ENCODE results near the gene TNIK. TPM values are rescaled to one million over a fixed set of nuclear protein-coding genes. Genes with fewer than 3 reads are reported as not detected.

The TNIK gene
- total RNA-seq, 1 donor from 2014 or later, result 17.0 TPM

DNA sequence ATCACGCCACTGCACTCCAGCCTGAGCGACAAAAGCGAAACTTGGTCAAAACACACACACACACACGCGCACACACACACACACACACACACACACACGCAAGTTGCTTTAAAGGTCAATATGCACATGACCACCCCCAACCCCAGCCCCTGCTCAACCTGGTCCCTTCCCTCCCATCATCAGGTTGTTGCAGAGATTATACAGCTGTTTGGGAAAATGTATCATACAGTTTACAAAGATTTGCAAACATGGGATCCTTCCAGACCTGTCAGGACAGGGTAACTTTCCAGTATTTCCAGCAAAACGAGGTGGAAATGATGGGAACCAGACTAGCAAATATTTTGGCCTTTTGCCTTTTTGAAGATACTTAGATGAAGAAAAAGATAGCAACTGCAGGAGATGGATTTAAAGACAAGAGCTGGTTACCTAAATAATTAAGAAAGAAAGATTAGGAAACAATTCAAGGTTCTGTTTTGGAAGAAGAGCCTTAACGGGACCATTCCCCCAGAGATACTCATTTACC lies 80.2 kb downstream of the TNIK start:
- Histone ChIP-seq H3K4me3 (ENCODE audit: low read depth, low read length) (no peak overlapping the region), H3K27me3 (ENCODE audit: control insufficient read depth, insufficient read depth, low read length) (no peaks in the 10 kb centered on the region), H3K36me3 (ENCODE audit: control insufficient read depth, insufficient read depth, low read length) (peaks cover 2% of the 10 kb centered on the region)
- TF ChIP-seq, protein P1, sequence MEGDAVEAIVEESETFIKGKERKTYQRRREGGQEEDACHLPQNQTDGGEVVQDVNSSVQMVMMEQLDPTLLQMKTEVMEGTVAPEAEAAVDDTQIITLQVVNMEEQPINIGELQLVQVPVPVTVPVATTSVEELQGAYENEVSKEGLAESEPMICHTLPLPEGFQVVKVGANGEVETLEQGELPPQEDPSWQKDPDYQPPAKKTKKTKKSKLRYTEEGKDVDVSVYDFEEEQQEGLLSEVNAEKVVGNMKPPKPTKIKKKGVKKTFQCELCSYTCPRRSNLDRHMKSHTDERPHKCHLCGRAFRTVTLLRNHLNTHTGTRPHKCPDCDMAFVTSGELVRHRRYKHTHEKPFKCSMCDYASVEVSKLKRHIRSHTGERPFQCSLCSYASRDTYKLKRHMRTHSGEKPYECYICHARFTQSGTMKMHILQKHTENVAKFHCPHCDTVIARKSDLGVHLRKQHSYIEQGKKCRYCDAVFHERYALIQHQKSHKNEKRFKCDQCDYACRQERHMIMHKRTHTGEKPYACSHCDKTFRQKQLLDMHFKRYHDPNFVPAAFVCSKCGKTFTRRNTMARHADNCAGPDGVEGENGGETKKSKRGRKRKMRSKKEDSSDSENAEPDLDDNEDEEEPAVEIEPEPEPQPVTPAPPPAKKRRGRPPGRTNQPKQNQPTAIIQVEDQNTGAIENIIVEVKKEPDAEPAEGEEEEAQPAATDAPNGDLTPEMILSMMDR (IDR thresholded peaks at IDR 0.05; ENCODE audit: insufficient read depth, low read length, poor library complexity, severe bottlenecking), result no peak
- no peak for DNase-seq (ENCODE audit: low read depth)

GRCh38 chr3:171379281-171379680 lies 80.9 kb downstream of the TNIK start:
- Histone ChIP-seq H3K27me3 (ENCODE audit: control insufficient read depth, insufficient read depth, low read length) (no peaks in the 10 kb centered on the region), H3K36me3 (ENCODE audit: control insufficient read depth, insufficient read depth, low read length) (peaks cover 2% of the 10 kb centered on the region), H3K4me3 (ENCODE audit: low read depth, low read length) (no peak overlapping the region)
- DNase-seq (ENCODE audit: low read depth), result no peak
- TF ChIP-seq, protein P1 (IDR thresholded peaks at IDR 0.05; ENCODE audit: insufficient read depth, low read length, poor library complexity, severe bottlenecking), result no peak

- H3K36me3 ChIP-seq (ENCODE audit: control insufficient read depth, insufficient read depth, low read length), result peaks cover 2% of the 10 kb centered on the region
- no peak overlapping the region for H3K4me3 ChIP-seq (ENCODE audit: low read depth, low read length)
- no peaks in the 10 kb centered on the region for H3K27me3 ChIP-seq (ENCODE audit: control insufficient read depth, insufficient read depth, low read length)
- DNase-seq (ENCODE audit: low read depth), result no peak
- TF ChIP-seq, protein P1 (IDR thresholded peaks at IDR 0.05; ENCODE audit: insufficient read depth, low read length, poor library complexity, severe bottlenecking), result no peak
Observed at GRCh38 chr3:171378586-171378985, 81.6 kb downstream of the TNIK start.

DNA sequence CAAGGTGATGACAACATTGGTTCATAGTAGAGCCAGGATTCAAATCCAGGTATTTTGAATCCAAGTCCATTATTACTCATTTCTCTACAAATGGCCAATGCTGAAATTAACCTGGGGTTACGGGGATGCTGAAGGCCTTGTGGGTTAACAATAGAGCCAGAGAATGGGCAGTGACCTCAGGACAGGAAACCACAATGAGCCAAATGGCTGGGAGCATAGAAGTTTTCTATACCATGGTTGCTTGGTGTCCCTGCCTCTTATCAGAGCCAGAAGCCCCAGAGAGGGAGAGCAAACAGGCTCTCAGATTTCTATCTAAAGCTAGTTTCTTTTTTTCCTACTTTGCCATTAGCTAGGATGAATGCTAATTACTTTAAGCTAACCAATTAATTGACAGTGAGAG lies 82.3 kb downstream of the TNIK start:
- TF ChIP-seq, protein P1 (IDR thresholded peaks at IDR 0.05; ENCODE audit: insufficient read depth, low read length, poor library complexity, severe bottlenecking), result no peak
- Histone ChIP-seq H3K36me3 (ENCODE audit: control insufficient read depth, insufficient read depth, low read length) (peaks cover 2% of the 10 kb centered on the region), H3K27me3 (ENCODE audit: control insufficient read depth, insufficient read depth, low read length) (no peaks in the 10 kb centered on the region), H3K4me3 (ENCODE audit: low read depth, low read length) (no peak overlapping the region)
- no peak for DNase-seq (ENCODE audit: low read depth)

DNA sequence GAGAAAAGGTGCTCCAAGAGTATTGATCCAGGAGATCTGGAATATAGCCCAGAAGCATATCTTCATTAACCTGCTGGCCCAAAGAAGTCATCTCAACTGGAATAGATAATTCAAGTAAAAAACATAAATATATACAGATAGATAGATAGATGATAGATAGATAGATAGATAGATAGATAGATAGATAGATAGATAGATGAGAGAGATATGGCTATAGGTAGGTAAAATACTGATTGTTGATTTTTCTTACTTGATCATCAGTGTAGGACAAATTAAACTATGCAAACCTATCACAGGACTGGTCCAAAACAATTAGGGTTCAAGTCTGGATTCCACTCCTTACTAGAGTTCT lies 83.6 kb downstream of the TNIK start:
- Histone ChIP-seq H3K4me3 (ENCODE audit: low read depth, low read length) (no peak overlapping the region), H3K36me3 (ENCODE audit: control insufficient read depth, insufficient read depth, low read length) (peaks cover 2% of the 10 kb centered on the region), H3K27me3 (ENCODE audit: control insufficient read depth, insufficient read depth, low read length) (no peaks in the 10 kb centered on the region)
- no peak for DNase-seq (ENCODE audit: low read depth)
- TF ChIP-seq, protein P1 (IDR thresholded peaks at IDR 0.05; ENCODE audit: insufficient read depth, low read length, poor library complexity, severe bottlenecking), result no peak

All from kidney epithelial cell (primary cell).